HG03097 (cell line): Measurements from ENCODE around the gene EBP.
A peak's percentile ranks its signal among the peaks of the same experiment; 100 is the strongest.

Experiments used
- ATAC-seq: cut with Tn5 transposase; IDR thresholded peaks from one replicate; pipeline ENCODE4 v1.9.1; 2021; ENCODE audit not compliant: unreplicated experiment, low FRiP score

Gene EBP

DNA sequence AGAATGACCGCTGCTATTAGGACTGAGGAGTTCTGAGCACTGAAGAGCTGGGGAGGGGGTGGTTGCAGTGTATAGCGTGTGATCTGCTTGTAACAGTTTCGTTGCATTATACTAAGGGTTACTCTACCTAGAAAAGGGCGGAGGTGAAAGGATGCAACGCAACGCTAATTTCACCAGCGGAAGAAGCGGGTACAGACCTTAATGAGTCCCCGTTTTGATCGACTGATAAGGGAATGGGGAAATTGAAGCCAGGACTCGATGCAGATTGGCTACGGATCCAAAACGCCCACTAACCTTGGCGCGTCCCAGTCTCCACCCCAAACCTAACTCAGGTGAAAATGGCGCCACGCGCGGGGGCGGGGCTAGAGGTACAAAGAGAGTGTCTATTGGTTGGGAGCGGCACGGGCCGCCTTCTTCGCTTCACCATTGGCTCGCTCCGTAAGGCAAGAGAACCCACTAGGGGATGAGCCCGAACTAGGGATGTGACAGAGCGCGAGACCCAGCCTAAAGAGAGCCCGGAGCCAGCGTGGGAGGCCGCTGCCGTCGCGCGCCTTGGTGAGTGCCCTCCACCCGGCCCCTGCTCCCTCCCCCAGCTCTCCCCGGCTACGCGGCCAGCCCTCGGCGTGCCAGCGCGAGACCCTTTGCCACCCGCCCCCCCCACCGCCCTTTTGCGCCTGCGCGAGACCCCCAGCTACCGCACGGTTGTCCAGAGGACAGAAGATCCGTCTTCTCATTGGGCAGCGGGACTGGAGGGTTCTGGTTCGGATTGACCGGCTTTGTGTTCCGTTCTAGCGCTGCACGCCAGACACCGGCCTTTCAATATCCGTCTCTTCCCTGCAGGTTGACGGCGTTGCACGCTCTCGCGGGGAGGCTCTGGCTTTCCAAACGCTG is at the start of gene EBP:
Gene EBP, plus strand, starts transcription at position 456 of the 891 bp plus-strand sequence. CDS start 1,964 bp downstream, outside the sequence.
- peak; percentile 95 for ATAC-seq

GRCh38 chrX:48472225-48472624 is 49.4 kb upstream of the EBP start:
- ATAC-seq = no peak

GRCh38 chrX:48472851-48473703 is 48.5 kb upstream of the EBP start:
- ATAC-seq = no peak

GRCh38 chrX:48473704-48473990 is 48.0 kb upstream of the EBP start:
- ATAC-seq = no peak

DNA sequence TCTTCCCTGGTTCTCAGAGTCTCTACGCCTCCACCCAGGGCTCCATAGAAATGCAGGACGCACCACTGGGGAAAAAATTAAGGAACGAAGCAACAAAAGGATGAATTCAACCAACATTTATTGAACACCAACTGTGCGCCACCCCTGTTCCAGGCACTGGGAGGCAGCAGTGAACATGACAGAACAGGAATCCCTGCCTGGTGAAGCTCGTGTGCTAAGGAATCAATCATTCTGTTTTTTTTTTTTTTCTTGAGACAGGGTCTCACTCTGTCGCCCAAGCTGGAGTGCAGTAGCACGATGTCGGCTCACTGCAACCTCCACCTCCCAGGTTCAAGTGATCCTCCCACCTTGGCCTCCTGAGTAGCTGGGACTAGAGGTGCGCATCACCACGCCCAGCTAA is 47.5 kb upstream of the EBP start:
- no peak for ATAC-seq

DNA sequence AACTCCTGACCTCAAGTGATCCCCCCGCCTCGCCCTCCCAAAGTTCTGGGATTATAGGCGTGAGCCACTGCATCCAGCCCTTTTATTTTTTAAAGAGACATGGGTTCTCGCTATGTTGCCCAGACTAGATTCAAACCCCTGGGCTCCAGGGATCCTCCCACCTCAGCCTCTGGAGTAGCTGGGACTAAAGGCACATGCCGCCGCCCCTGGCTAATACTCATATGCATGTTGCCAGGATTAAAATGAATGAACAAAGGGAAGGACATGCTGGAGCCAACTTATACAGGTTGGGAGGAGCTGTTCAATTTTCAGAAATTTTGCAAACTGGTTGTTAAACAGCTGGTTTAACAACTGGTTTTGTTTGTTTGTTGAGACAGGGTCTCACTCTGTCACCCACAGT is 47.0 kb upstream of the EBP start:
- no peak for ATAC-seq

GRCh38 chrX:48475296-48475695 is 46.3 kb upstream of the EBP start:
- ATAC-seq = no peak

GRCh38 chrX:48475774-48476577 is 45.6 kb upstream of the EBP start, which contains the start of gene FTSJ1:
Gene FTSJ1, plus strand, starts transcription at chrX:48476199. Its CDS starts 1,849 bp downstream, at chrX:48478048.
- peak; percentile 68 for ATAC-seq

DNA sequence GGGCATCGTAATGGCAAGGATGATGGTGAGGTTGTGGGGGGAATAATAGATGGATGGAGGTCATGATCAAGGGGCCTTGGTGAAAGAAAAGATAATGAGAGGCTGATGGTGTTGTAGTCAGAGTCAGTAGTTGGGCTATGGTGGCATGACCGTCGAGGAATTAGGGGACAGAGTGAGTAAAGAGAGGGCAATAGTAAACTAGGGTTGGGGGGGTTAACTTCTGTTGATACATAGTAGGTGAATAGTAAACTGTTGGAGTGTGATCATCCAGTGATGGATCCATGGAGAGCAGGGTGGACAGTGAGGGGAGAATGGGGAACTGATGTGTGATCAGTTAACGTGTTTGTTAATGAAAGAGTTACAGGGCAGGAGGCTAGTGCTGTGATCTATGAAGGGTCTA is 44.7 kb upstream of the EBP start:
- no peak for ATAC-seq

DNA sequence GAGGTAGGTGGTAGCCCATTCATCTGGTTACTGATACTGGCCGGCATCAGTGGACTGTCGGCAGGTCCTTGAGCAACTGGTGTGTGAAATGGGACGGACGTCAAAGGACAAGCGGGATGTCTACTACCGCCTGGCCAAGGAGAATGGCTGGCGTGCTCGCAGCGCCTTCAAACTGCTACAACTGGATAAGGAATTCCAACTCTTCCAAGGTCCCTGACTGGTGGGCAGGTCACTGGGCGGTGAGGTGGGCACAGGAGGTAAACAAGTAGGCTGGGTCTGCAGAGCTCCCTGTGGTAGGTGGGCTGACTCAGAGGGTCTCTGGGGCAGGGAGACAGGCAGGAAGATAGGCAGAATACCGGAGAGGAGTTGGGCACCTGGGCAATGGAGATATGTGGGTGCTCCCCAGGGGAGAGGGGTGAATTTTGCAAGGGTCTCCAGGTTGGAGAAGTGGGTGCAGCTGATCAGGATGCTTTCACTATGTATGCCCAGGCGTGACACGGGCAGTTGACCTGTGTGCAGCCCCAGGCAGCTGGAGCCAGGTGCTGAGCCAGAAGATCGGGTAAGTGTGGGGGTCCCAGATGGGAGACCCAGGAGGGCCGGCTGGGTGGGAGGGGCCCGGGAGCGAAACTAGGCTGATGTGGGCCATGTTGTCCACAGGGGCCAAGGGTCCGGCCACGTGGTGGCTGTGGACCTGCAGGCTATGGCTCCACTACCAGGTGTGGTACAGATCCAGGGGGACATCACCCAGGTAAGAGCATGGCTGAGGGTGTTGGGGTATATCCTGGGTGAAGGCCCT is 43.5 kb upstream of the EBP start:
- ATAC-seq = no peak

DNA sequence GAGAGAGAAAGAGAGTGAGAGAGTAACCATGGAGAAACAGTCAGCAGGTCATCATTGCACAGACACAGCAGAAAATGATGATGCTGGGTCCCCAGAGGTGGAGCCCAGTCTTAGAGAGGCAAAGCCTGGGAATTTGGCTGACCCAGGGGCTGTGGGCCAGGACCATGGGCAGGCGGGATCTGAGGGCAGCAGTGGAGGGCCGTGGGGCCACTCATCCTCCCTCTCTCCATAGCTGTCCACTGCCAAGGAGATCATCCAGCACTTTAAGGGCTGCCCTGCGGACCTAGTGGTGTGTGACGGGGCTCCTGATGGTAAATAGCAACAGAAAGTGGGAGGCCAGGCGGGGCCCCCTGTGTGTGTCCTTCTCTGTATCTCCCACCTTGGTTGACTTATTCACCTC is 42.8 kb upstream of the EBP start:
- no peak for ATAC-seq

DNA sequence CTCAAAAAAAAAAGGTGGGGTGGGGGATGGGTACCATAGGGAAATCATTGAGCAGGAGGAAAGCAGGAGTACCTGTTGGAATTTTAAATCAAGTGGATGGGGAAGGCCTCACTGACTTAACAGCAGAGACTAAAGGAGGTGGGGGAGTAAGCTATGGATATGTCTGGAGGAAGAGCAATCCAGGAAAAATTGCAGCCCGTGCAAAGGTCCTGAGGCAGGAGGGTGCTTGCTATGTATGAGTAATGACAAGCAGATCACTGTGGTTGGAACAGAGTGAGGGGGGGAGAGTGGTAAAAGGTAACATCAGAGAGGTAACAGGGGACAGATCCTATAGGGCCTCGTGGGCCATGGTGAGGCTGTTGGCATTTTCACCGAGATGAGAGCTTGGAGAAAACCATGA is 41.5 kb upstream of the EBP start:
- no peak for ATAC-seq

- no peak for ATAC-seq
Measured at GRCh38 chrX:48480583-48480982, 41.0 kb upstream of the EBP start.

DNA sequence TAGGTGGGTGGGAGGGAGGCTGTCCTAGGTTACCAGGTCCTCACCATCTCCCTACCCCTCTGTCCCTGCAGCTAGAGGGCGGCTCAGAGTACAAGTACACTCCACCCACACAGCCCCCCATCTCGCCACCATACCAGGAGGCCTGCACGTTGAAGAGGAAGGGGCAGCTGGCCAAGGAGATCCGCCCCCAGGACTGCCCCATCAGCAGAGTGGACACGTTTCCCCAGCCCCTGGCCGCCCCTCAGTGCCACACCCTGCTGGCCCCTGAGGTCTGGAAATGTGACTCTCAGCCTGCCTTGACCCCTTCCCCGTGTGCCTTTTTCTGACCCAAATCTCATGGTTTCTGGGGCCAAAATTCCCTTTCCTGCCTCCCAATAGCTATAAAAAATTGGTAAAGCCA is 39.1 kb upstream of the EBP start:
- ATAC-seq = no peak

DNA sequence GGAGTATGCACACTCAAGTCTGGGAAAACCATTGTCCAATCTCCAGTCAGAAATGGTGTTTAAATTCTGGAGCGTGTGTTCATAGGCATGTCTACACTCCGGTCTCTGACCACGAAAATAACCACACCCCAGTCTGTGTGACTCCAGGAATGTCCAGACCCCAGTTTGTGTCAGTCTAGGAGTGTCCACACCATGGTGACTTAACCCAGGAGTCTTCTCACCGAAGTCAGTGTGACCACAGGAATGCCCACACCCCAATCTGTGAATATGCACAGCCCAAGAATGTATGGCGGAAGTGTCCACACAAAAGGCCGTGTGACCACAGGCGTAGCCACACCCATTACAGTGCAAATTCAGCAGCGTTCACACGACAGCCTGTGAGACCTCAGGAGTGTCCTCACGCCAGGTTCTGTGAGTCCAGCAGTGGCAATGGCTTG is 34.2 kb upstream of the EBP start:
- no peak for ATAC-seq

- ATAC-seq = no peak
Measured at GRCh38 chrX:48488034-48488433, 33.6 kb upstream of the EBP start.

DNA sequence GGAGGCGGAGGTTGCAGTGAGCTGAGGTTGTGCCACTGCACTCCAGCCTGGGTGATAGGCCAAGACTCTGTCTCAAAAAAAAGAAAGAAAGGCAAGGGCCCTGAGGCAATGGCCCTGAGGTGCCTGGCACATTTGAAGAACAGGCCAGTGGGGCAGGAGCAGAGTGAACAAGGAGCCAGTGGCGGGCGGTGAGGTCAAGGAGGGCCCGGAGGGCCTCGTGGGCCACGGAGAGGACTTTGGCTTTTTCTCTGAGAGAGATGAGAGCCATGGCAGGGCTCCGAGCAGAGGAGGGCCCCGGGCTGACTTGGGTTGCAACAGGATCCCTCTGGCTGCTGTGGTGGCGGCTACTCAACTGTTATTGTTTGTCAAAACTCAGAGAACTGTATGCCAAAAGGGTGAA is 32.3 kb upstream of the EBP start:
- no peak for ATAC-seq

DNA sequence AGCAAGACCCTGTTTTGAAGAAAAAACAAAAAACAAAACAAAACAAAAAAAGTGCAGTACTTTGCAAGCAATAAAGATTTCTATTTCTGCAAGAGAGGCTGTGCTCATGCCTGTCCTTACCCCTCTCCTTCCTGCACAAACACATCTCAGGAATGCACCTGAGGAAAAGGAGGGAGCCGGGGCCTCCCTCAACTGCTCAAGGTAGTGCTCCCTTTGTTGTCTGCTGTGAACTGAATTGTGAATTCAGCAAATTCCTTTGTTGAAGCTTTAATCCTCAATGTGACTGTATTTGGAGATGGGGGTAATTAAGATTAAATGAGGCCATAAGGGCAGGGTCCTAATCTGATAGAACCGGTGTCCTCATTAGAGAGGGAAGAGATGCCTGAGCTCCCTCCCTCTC is 31.7 kb upstream of the EBP start:
- ATAC-seq = no peak

- no peak for ATAC-seq
Measured at GRCh38 chrX:48490661-48491060, 30.9 kb upstream of the EBP start.

- no peak for ATAC-seq
Measured at GRCh38 chrX:48491809-48492208, 29.8 kb upstream of the EBP start.
